Prostate gland (tissue), 2 donors: ENCODE results near the gene KYAT1.

Source experiments
- POLR2A ChIP-seq: fragments of 450-650 bp; IDR thresholded peaks from one replicate; pipeline ENCODE4 v1.6.1; 2016; ENCODE audit warnings: antibody characterized with exemption, mild to moderate bottlenecking
- POLR2AphosphoS5 ChIP-seq: sonication (generic); formaldehyde crosslinking; IDR thresholded peaks from one replicate; pipeline ENCODE4 v1.6.1; 2017; ENCODE audit warnings: antibody characterized with exemption
- TF ChIP-seq, protein P1 (sequence below), 4 experiments: fragments of 200-600 bp in 2 of 4; fragments of 450-650 bp in 2 of 4; sonication (generic) in 2 of 4; IDR thresholded peaks; 1 replicate in 3 of 4; 2 replicates in 1 of 4; pipeline ENCODE4 v1.5.1; 2016 to 2019; ENCODE audit warnings: antibody characterized with exemption in 4 of 4, mild to moderate bottlenecking in 2 of 4, moderate library complexity in 2 of 4

DNA sequence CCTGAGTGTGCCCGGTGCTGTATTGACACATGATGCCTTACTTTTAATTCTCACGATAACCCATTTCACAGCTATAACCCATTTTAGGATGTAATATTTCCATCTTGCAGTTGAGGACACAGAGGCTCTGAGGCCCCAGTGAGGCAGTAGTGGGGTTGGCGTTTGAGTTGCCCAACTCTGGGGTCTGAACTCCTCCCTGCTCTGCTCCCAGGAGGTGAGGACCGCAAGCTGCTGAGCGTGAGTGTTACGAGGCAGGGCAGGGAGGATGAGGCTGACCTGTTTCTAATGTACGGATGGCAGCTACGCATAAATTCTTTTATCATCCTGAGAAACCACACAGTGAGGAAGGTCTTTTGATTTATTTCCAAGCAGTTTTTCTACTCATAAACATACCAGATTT, 11.6 kb upstream of the KYAT1 start:
- no peak for TF ChIP-seq POLR2A
- TF ChIP-seq, protein P1, sequence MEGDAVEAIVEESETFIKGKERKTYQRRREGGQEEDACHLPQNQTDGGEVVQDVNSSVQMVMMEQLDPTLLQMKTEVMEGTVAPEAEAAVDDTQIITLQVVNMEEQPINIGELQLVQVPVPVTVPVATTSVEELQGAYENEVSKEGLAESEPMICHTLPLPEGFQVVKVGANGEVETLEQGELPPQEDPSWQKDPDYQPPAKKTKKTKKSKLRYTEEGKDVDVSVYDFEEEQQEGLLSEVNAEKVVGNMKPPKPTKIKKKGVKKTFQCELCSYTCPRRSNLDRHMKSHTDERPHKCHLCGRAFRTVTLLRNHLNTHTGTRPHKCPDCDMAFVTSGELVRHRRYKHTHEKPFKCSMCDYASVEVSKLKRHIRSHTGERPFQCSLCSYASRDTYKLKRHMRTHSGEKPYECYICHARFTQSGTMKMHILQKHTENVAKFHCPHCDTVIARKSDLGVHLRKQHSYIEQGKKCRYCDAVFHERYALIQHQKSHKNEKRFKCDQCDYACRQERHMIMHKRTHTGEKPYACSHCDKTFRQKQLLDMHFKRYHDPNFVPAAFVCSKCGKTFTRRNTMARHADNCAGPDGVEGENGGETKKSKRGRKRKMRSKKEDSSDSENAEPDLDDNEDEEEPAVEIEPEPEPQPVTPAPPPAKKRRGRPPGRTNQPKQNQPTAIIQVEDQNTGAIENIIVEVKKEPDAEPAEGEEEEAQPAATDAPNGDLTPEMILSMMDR (IDR thresholded peaks at IDR 0.05), result no peak
- no peak for TF ChIP-seq POLR2AphosphoS5
